GM19372 (cell line): ENCODE results near the gene VTI1A.
"Not testable (repeated sequence)": the region's sequence is repeated elsewhere in the genome, so short reads cannot be mapped to it uniquely, and the experiment has no call there.

Experiments used
- ATAC-seq: cut with Tn5 transposase; IDR thresholded peaks from one replicate; pipeline ENCODE4 v1.9.1; 2021; ENCODE audit warnings: mild to moderate bottlenecking, low read depth, moderate library complexity; ENCODE audit not compliant: unreplicated experiment

VTI1A gene

DNA sequence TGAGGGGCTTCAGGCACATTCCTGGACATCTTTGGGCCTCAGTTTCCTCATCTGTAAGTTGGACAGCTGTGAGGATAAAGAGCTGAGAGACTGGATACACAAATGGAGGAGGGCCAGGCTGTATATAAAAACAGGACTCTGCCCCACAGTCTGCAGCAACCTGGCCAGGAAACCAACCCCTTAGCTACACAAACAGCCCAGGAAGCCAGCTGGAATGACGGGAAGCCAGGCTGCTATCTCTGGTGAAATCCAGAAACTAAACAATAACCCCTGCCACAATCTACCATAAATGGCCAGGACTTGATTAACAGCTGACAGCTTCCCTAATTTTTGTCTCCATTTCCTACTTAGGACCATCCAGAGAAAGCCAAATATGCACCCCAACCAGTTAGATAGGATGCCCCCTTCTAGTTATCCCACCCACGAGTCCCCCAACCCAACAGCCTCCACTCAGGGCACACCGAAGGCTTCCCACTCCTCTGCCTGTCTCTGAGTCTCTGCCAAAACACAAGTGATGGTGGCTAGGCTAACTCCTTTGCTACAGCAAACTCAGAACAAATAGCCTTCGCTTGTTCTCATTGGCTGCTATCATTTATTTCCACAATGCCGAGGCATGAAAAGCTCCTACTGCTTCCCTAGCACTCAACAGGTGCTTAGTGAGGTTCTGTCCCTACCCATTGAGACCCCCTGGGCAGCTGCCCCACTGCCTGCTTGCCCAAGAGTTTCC lies 393.1 kb downstream of the VTI1A start:
- ATAC-seq, result no peak

DNA sequence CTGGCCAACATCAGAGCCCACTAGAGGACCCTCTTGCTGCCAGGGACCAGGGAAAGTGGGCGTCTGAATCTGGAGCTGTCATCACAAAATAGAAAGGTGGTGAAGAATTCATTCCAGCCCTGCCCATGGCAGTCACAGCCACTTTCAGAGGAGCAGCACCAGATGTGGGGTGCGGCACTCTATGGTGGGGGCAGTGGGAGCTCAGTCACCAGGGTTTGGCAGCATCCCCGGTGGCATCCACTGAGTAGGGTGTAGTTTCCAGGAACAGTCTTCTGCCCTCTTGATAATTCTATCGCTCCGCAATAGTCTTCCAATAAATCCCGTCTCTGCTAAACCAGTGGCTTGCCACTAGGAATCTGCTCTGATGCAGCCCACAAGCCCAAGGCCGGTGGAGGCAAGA lies 394.5 kb downstream of the VTI1A start:
- ATAC-seq, result no peak

DNA sequence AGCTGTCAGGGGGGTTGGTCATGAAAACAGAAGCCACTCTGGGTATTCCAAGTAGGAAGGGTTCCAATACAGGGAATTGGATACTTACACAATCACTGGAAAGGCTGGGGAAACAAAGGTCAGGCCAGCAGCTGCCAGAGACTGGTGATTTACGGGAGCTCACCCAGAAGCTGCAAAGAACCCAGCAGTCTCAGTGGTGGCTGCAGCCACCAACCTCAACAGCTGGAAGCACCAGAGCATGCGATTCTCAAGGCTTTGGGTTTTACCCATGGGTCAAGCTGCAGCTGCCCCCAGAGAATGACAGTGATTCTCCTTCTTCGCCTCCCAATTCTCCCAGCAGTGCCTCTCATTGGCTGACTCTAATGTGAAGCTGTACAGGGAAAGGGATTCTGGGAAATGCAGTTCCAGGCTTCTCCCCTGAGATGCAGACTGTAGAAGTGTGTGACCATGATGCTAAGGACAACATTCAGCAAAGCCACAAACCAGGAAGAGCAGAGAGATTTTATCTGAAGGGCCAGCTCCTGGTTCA lies 395.9 kb downstream of the VTI1A start:
- peak; percentile 86 for ATAC-seq

DNA sequence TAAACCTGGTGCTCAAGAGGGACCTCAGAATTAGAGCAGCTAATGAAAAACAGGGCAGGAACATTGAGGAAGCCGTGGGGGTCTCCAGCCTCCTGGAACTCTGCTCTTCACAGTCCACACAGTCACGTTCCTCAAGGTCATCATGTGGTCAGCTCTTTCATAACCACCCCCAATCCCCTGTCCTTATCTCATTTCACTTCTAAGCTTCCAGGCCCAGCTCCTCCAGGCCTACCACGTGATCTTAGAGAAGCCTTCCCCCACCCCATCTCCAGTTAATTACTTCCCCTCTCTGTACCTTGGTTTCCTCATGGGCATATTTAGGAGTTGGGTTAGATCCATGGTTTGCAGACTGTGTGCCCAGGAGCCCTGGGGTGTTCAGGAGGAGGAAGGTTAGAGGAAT lies 396.6 kb downstream of the VTI1A start:
- no peak for ATAC-seq

DNA sequence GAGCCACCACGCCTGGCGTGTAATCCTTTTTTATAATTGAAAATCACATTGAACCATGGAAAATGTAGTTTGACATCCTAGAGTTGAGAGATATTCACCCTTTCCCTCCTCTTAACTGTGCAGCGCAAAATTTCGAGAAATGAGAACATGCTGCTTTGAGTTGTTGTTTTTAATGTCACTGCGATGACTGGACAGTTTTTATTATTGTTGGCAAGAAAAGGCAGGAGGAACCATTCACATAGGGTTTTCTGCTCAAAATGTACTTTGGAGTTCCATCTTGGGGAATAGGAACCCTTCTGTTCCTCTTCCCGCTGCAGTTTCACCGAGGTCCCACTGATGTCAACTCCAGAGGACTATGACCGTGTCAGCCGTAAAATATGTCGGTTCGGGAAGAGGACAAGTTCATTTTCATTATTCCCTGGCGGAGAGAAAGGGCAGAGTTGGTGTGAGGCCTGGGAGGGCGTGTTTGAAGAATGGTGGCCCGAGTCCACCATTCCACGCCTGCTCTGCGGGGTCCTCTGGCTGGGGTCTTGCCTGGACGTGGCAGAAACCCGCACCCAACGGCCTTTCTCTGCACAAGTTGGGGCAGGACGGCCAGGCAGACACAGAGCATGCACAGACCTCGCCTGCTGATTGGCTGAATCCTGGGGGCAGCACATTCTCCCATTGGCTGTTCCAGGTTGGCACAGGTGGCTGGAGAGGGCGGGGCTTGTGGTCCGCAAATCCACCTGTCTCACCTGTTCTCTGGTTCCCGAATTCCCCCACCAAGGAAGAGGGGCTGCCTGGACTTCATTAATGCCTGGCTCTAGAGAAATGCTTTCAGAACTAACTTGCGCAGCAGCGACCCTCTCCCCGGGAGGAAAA lies 397.9 kb downstream of the VTI1A start:
- ATAC-seq, result no peak

- no peak for ATAC-seq
These were observed 400.8 kb downstream of the VTI1A start for GRCh38 chr10:112847778-112848177.

GRCh38 chr10:112848228-112848627 lies 401.2 kb downstream of the VTI1A start:
- ATAC-seq, result no peak

GRCh38 chr10:112848868-112849430 lies 401.9 kb downstream of the VTI1A start:
- no peak for ATAC-seq

DNA sequence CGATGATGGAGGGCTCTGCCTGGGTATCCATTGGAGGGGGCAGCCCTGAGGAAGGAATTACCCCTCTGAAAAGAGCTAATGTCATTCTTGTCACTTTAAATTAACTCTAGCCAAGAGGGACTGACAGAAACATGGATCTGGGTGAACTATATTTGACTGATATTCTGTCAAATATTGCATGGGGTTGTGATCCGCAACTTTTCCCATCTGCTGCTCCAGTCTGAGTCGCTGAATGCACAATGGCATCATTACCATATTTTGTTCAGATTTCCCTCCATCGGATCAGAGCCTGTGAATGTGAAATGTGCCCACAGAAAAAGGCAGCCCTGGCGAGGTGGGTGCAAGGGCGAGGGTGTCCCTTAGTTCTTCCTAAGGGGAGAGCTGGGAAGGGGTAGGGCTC lies 402.5 kb downstream of the VTI1A start:
- no peak for ATAC-seq

DNA sequence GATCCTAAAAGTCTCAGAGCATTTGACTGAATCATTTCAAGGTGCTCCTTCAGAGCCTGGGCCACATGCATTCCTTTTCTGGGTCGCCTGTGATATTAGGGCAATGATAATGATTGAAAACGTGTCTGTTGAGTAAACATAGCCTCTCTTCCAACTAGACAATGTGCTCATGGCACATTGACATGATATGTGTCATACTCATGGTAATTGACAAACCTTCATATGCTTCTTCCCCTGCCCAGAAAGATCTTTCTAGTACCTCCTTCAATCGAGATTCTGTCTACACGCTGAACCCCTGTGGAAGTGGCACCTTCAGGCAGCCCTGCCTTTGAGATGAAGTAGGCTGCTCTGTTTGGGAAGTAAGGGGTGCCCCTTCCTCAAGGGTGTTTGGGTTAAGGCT lies 404.2 kb downstream of the VTI1A start:
- ATAC-seq, result no peak

DNA sequence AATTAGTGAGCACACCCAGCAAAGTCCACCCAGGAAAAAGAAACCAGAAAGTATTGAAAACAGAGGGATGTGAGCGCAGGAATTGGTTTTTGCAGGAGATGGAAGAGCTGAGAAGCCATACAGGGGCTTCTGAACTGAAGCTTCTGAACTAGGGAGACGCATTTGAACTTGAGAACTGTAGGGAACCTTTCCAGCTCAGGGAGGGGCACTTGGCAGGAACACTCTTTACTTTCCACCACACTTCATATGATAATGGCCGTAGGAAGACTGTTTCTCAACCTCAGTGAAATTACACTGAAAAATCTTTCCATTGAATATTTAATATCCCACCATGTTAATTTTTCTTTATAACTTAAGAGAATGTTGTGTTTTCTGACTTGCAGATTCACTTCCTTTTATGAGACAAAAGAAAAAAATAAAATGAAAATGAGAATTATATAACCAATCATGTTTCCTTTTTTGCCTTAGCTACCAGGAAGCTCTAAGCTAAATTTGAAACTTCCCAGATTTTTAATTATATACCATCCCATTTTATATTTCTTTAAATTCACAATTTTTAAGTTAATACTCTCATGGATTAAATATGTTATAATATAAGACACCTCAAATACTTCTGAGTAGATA lies 404.7 kb downstream of the VTI1A start:
- no peak for ATAC-seq

GRCh38 chr10:112852306-112852705 lies 405.3 kb downstream of the VTI1A start:
- no peak for ATAC-seq

DNA sequence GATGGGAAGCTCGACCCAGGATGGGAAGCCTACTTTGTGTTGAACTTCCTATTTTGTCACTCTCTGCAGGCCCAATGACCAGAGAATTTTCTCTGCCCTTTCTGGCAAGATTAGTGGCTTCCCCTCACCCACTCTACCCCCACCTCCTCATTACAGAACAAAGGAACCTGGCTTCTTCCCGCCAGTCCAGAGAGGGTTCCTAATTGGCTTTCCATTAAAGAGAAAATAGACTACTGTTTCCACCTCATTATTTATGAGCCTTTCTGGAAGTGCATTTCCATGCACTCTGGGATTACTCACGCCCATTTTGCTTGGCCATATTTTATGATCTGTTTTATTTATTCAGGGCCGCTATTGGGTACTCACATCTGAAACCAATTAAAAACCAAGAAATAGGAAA lies 408.1 kb downstream of the VTI1A start:
- no peak for ATAC-seq

- no peak for ATAC-seq
These were observed 410.5 kb downstream of the VTI1A start for GRCh38 chr10:112857493-112857892.

GRCh38 chr10:112858986-112859651 lies 412.1 kb downstream of the VTI1A start:
- no peak for ATAC-seq

DNA sequence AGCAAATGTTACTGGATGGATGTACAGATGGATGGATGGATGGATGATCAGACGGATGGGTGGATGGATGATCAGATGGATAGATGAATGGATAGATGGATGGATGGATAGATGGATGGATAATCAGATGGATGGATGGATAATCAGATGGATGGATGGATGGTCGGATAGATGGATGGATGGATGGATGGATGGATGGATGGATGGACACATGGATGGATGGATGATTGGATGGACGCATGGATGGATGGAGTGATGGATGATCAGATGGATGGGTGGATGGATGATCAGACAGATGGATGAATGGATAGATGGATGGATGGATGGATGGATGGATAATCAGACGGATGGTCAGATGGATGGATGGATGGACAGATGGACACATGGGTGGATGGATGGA lies 412.8 kb downstream of the VTI1A start:
- ATAC-seq, result no peak

GRCh38 chr10:112863461-112863860 lies 416.4 kb downstream of the VTI1A start:
- not testable (repeated sequence) for ATAC-seq
